ENCODE data around the gene ZEB1.
"Not testable (repeated sequence)": the region's sequence is repeated elsewhere in the genome, so short reads cannot be mapped to it uniquely, and the experiment has no call there.

ZEB1 gene

GRCh38 chr10:31350891-31351290, 31.9 kb downstream of the ZEB1 start:
- Histone ChIP-seq H3K27me3 (replicated peaks) (no peaks in the 10 kb centered on the region), H3K36me3 (replicated peaks) (no peaks in the 10 kb centered on the region), H3K27ac (no peak overlapping the region), H3K4me3 (ENCODE audit: low read depth, low read length) (no peak overlapping the region)
- in situ Hi-C loops (cut with HindIII; ENCODE audit: low pct_ligation_motif_present, low sequenced_read_pairs): no loop called here
- TF ChIP-seq, protein P1, sequence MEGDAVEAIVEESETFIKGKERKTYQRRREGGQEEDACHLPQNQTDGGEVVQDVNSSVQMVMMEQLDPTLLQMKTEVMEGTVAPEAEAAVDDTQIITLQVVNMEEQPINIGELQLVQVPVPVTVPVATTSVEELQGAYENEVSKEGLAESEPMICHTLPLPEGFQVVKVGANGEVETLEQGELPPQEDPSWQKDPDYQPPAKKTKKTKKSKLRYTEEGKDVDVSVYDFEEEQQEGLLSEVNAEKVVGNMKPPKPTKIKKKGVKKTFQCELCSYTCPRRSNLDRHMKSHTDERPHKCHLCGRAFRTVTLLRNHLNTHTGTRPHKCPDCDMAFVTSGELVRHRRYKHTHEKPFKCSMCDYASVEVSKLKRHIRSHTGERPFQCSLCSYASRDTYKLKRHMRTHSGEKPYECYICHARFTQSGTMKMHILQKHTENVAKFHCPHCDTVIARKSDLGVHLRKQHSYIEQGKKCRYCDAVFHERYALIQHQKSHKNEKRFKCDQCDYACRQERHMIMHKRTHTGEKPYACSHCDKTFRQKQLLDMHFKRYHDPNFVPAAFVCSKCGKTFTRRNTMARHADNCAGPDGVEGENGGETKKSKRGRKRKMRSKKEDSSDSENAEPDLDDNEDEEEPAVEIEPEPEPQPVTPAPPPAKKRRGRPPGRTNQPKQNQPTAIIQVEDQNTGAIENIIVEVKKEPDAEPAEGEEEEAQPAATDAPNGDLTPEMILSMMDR (IDR thresholded peaks at IDR 0.05; ENCODE audit: low read depth, low read length, missing control alignments): no peak
- DNase-seq: no peak

- H3K4me3 ChIP-seq (ENCODE audit: low read depth, low read length): no peak overlapping the region
- H3K27me3 ChIP-seq (replicated peaks): no peaks in the 10 kb centered on the region
- no peaks in the 10 kb centered on the region for H3K36me3 ChIP-seq (replicated peaks)
- in situ Hi-C loops (cut with HindIII; ENCODE audit: low pct_ligation_motif_present, low sequenced_read_pairs): no loop called here
- H3K27ac ChIP-seq: no peak overlapping the region
- TF ChIP-seq, protein P1 (IDR thresholded peaks at IDR 0.05; ENCODE audit: low read depth, low read length, missing control alignments): no peak
- no peak for DNase-seq
Measured at GRCh38 chr10:31352436-31353226, 33.6 kb downstream of the ZEB1 start.

- in situ Hi-C loops (cut with HindIII; ENCODE audit: low pct_ligation_motif_present, low sequenced_read_pairs): no loop called here
Measured at GRCh38 chr10:31353574-31353973, 34.6 kb downstream of the ZEB1 start.

GRCh38 chr10:31358688-31359330, 39.8 kb downstream of the ZEB1 start:
- Histone ChIP-seq H3K36me3 (replicated peaks) (no peaks in the 10 kb centered on the region), H3K27me3 (replicated peaks) (no peaks in the 10 kb centered on the region), H3K27ac (no peak overlapping the region), H3K4me3 (ENCODE audit: low read depth, low read length) (no peak overlapping the region)
- no peak for DNase-seq
- in situ Hi-C loops (cut with HindIII; ENCODE audit: low pct_ligation_motif_present, low sequenced_read_pairs): no loop called here
- TF ChIP-seq, protein P1 (IDR thresholded peaks at IDR 0.05; ENCODE audit: low read depth, low read length, missing control alignments): no peak

More at GRCh38 chr10:31353574-31353973, 34.6 kb downstream of the ZEB1 start:
- no peaks in the 10 kb centered on the region for H3K27me3 ChIP-seq (replicated peaks)
- DNase-seq: peak; percentile 43
- H3K4me3 ChIP-seq (ENCODE audit: low read depth, low read length): no peak overlapping the region
- H3K36me3 ChIP-seq (replicated peaks): no peaks in the 10 kb centered on the region
- no peak overlapping the region for H3K27ac ChIP-seq
- TF ChIP-seq, protein P1 (IDR thresholded peaks at IDR 0.05; ENCODE audit: low read depth, low read length, missing control alignments): no peak

DNA sequence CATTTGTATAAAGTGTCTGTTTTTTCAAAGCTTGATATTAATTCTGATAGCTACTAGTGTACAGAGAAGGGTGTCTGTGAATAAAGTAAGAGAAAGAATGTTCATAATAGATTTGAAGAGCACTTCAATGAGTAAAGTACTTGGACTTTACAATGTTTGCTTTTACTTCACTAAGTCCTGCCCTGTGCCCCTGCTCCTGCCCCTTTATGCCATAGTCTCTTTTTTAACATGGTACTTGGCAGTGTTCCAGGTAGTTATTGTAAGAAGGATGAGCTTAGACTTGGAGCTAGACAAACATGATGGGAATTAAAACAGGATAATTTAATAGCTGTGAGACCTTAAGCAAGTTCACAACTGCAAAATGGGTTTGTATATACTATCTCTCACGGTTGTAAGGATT, 41.0 kb downstream of the ZEB1 start:
- DNase-seq: no peak
- TF ChIP-seq, protein P1 (IDR thresholded peaks at IDR 0.05; ENCODE audit: low read depth, low read length, missing control alignments): no peak
- in situ Hi-C loops (cut with HindIII; ENCODE audit: low pct_ligation_motif_present, low sequenced_read_pairs): no loop called here
- Histone ChIP-seq H3K4me3 (ENCODE audit: low read depth, low read length) (no peak overlapping the region), H3K27me3 (replicated peaks) (no peaks in the 10 kb centered on the region), H3K36me3 (replicated peaks) (no peaks in the 10 kb centered on the region), H3K27ac (no peak overlapping the region)

DNA sequence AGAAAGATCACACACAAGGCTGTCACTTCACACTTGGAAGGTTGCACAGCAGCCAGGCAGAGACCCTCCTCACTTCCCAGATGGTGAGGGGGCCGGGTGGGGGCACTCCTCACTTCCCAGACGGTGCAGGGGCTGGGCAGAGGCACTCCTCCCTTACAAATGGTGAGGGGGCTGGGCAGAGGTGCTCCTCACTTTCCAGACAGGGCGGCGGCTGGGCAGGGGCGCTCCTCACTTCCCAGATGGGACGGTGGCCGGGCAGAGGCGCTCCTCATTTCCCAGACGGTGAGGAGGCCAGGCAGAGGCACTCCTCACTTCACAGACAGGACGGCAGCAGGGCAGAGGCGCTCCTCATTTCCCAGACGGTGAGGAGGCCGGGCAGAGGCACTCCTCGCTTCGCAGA, 42.5 kb downstream of the ZEB1 start:
- H3K27ac ChIP-seq; H3K36me3 ChIP-seq (replicated peaks); in situ Hi-C loops (cut with HindIII; ENCODE audit: low pct_ligation_motif_present, low sequenced_read_pairs); H3K4me3 ChIP-seq (ENCODE audit: low read depth, low read length); H3K27me3 ChIP-seq (replicated peaks); DNase-seq: not testable (repeated sequence)

All from brain microvascular endothelial cell (primary cell).